ENCODE data around the gene ANXA6. TPM values are rescaled to one million over a fixed set of nuclear protein-coding genes. Genes with fewer than 3 reads are reported as not detected.

Gene ANXA6
- polyA plus RNA-seq, 1 donor (not counting 4 experiments of a cell fraction or from before 2014, with no cell fraction given), result 37.0 TPM

DNA sequence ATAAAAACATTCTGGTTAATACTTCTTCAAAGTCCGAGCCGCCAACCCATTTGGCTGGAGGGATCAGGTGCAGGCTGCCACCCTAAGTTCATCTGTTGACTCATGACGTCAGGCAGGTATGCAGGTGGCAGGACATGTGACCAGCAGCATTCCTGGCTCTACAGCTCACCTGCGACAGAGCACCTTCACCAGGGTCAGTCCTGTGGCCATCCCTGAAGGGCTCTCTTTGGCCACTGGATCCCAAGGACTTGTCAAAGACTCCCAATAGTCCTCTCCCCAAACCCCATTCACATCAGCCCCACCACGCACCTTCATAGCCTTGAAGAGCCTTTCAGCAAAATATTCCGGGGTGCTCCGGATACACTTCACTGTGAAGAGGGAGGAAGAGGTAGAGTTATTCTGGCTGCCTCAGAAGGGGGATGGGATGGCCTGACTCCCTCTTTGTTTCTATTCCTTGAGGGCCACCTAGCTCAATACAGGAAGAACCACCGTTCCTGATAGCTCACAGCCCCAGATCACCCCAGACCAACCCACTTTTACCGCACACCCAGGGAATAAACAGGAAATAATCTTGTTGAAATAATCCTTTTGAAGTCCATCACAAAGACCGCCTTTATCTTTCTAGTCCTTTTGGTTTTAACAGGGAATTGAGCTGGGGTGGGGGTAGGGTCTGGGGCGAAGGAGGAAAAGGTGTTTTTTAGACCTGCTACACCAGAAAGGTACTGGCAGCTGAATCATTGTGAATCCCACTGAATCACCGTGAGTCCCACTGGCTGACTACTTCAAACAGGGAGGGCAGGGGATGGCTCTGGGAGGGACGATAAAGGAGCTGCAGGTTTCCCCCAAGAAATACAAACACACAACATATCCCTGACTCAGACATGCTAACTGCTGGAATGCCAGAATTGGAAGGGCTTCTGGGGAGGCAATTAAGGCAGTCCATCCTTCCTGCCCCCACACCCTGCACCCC is 26.4 kb downstream of the ANXA6 start:
- H3K9ac ChIP-seq (ENCODE audit: control insufficient read depth, extremely low read depth, insufficient read depth, low read length), result no peak overlapping the region
- H3K9me1 ChIP-seq (ENCODE audit: control insufficient read depth, extremely low read depth, insufficient read depth, low read length), result no peaks in the 10 kb centered on the region
- no peaks in the 10 kb centered on the region for H3K79me2 ChIP-seq (ENCODE audit: control insufficient read depth, insufficient read depth, low read length)
- no peak overlapping the region for H3K27ac ChIP-seq (ENCODE audit: control insufficient read depth, insufficient read depth, low read length)
- no peak overlapping the region for H2AFZ ChIP-seq (ENCODE audit: control insufficient read depth, low read length)
- H3K4me3 ChIP-seq (ENCODE audit: control insufficient read depth in 2 of 3, extremely low read depth in 1 of 3, insufficient read depth in 2 of 3, low read depth in 1 of 3, low read length in 3 of 3), result no peak overlapping the region
- H4K20me1 ChIP-seq (ENCODE audit: control insufficient read depth, extremely low read depth, insufficient read depth, low read length), result no peaks in the 10 kb centered on the region
- no peaks in the 10 kb centered on the region for H3K36me3 ChIP-seq (ENCODE audit: control insufficient read depth in 2 of 2, extremely low read depth in 1 of 2, insufficient read depth in 2 of 2, low read length in 2 of 2)
- no peak for TF ChIP-seq EZH2 (IDR thresholded peaks at IDR 0.05; ENCODE audit: low read length)
- TF ChIP-seq, protein P1, sequence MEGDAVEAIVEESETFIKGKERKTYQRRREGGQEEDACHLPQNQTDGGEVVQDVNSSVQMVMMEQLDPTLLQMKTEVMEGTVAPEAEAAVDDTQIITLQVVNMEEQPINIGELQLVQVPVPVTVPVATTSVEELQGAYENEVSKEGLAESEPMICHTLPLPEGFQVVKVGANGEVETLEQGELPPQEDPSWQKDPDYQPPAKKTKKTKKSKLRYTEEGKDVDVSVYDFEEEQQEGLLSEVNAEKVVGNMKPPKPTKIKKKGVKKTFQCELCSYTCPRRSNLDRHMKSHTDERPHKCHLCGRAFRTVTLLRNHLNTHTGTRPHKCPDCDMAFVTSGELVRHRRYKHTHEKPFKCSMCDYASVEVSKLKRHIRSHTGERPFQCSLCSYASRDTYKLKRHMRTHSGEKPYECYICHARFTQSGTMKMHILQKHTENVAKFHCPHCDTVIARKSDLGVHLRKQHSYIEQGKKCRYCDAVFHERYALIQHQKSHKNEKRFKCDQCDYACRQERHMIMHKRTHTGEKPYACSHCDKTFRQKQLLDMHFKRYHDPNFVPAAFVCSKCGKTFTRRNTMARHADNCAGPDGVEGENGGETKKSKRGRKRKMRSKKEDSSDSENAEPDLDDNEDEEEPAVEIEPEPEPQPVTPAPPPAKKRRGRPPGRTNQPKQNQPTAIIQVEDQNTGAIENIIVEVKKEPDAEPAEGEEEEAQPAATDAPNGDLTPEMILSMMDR (optimal IDR thresholded peaks at IDR 0.05 in 1 of 3, IDR thresholded peaks at IDR 0.05 in 1 of 3, conservative IDR thresholded peaks at IDR 0.05 in 1 of 3; ENCODE audit: extremely low read depth in 1 of 3, insufficient read depth in 2 of 3, low read length in 3 of 3), result no peak
- no peak overlapping the region for H3K4me2 ChIP-seq (ENCODE audit: control insufficient read depth, extremely low read depth, insufficient read depth, low read depth, low read length)
- no peak for FAIRE-seq
- no peak for DNase-seq (ENCODE audit: low read depth, low spot score)
- no peaks in the 10 kb centered on the region for H3K27me3 ChIP-seq (ENCODE audit: control insufficient read depth, extremely low read depth, insufficient read depth, low read length)
- dilution Hi-C loops (cut with MboI; ENCODE audit: extremely low pct_ligation_motif_present, low sequenced_read_pairs), result no loop called here
- no peaks in the 10 kb centered on the region for H3K4me1 ChIP-seq (ENCODE audit: control insufficient read depth, extremely low read depth, insufficient read depth, low read length)
- no peaks in the 10 kb centered on the region for H3K9me3 ChIP-seq (ENCODE audit: control insufficient read depth, low read depth, low read length)

DNA sequence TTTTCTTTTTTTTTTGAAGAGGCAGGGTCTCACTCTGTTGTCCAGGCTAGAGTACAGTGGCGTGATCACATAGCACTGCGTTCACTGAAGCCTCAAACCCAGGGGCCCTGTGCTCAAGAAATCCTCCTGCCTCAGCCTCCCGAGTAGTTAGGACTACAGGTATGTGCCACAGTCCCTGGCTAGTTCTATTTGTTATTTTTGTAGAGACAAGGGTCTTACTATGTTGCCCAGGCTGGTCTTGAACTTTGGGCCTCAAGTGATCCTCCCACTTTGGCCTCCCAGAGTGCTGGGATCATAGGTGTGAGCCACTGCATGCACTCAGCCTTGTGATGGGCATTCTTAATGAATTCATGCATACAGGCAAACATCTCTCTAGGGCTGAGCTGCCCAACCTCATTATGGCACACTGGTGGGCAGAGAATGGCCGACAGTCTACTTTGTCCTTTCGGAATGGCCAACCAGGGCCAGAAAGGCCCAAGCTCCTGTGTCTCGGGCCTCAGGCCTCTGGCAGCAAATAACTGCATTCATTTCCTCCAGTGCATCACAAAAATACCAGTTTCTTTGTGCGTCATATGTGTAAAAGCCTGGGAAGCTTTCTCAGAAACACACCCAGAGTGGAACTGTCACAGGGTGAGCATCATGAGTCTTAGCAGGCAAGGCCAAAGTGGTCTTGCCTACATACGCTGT is 27.2 kb downstream of the ANXA6 start:
- Histone ChIP-seq H3K4me1 (ENCODE audit: control insufficient read depth, extremely low read depth, insufficient read depth, low read length) (no peaks in the 10 kb centered on the region), H2AFZ (ENCODE audit: control insufficient read depth, low read length) (no peak overlapping the region), H3K9ac (ENCODE audit: control insufficient read depth, extremely low read depth, insufficient read depth, low read length) (no peak overlapping the region), H3K79me2 (ENCODE audit: control insufficient read depth, insufficient read depth, low read length) (no peaks in the 10 kb centered on the region), H3K9me3 (ENCODE audit: control insufficient read depth, low read depth, low read length) (no peaks in the 10 kb centered on the region), H3K27me3 (ENCODE audit: control insufficient read depth, extremely low read depth, insufficient read depth, low read length) (no peaks in the 10 kb centered on the region), H3K4me2 (ENCODE audit: control insufficient read depth, extremely low read depth, insufficient read depth, low read depth, low read length) (no peak overlapping the region), H4K20me1 (ENCODE audit: control insufficient read depth, extremely low read depth, insufficient read depth, low read length) (no peaks in the 10 kb centered on the region), H3K27ac (ENCODE audit: control insufficient read depth, insufficient read depth, low read length) (no peak overlapping the region), H3K9me1 (ENCODE audit: control insufficient read depth, extremely low read depth, insufficient read depth, low read length) (no peaks in the 10 kb centered on the region), H3K36me3 (ENCODE audit: control insufficient read depth in 2 of 2, extremely low read depth in 1 of 2, insufficient read depth in 2 of 2, low read length in 2 of 2) (no peaks in the 10 kb centered on the region), H3K4me3 (ENCODE audit: control insufficient read depth in 2 of 3, extremely low read depth in 1 of 3, insufficient read depth in 2 of 3, low read depth in 1 of 3, low read length in 3 of 3) (no peak overlapping the region)
- DNase-seq (ENCODE audit: low read depth, low spot score), result no peak
- FAIRE-seq, result no peak
- dilution Hi-C loops (cut with MboI; ENCODE audit: extremely low pct_ligation_motif_present, low sequenced_read_pairs), result no loop called here
- no peak for TF ChIP-seq EZH2 (IDR thresholded peaks at IDR 0.05; ENCODE audit: low read length)
- TF ChIP-seq, protein P1 (optimal IDR thresholded peaks at IDR 0.05 in 1 of 3, IDR thresholded peaks at IDR 0.05 in 1 of 3, conservative IDR thresholded peaks at IDR 0.05 in 1 of 3; ENCODE audit: extremely low read depth in 1 of 3, insufficient read depth in 2 of 3, low read length in 3 of 3), result no peak
